Glutamatergic neuron (in vitro differentiated cells): Measurements from ENCODE around the gene PM20D2. TPM values are rescaled to one million over a fixed set of nuclear protein-coding genes. Genes with fewer than 3 reads are reported as not detected.
A peak's percentile ranks its signal among the peaks of the same experiment; 100 is the strongest.

Source experiments
- DNase-seq: peaks from one replicate; pipeline ENCODE4 v3.0.0; 2022
- H3K27ac Mint-ChIP-seq: one replicate; pipeline ENCODE4 v1.8.0; 2020; ENCODE audit warnings: mild to moderate bottlenecking, mixed read lengths, inconsistent platforms; ENCODE audit not compliant: unreplicated experiment
- H3K27me3 Mint-ChIP-seq: one replicate; pipeline ENCODE4 v1.8.0; 2020; ENCODE audit warnings: mild to moderate bottlenecking, moderate library complexity, mixed read lengths, inconsistent platforms; ENCODE audit not compliant: unreplicated experiment
- H3K36me3 Mint-ChIP-seq: one replicate; pipeline ENCODE4 v1.8.0; 2020; ENCODE audit warnings: mild to moderate bottlenecking, mixed read lengths, inconsistent platforms; ENCODE audit not compliant: unreplicated experiment
- H3K4me1 Mint-ChIP-seq: one replicate; pipeline ENCODE4 v1.8.0; 2020; ENCODE audit warnings: mild to moderate bottlenecking, low read depth, mixed read lengths, inconsistent platforms; ENCODE audit not compliant: unreplicated experiment
- H3K4me3 Mint-ChIP-seq: one replicate; pipeline ENCODE4 v1.8.0; 2020; ENCODE audit warnings: mild to moderate bottlenecking, mixed read lengths, inconsistent platforms; ENCODE audit not compliant: unreplicated experiment
- H3K9me3 Mint-ChIP-seq: one replicate; pipeline ENCODE4 v1.8.0; 2020; ENCODE audit warnings: mild to moderate bottlenecking, moderate library complexity, mixed read lengths, inconsistent platforms; ENCODE audit not compliant: unreplicated experiment
- CTCF ChIP-seq: fragments of 200-600 bp; sonication (generic); IDR thresholded peaks from one replicate; pipeline ENCODE4 v1.5.0; 2021; ENCODE audit not compliant: partially characterized antibody, unreplicated experiment
- total RNA-seq: library from RNA; stranded (reverse); fragmentation: NEBNext Ultra II Directional; extraction: Animal tissue kit (Norgen Biotek cat#: 25700); gene quantifications from one replicate; pipeline ENCODE4 v1.2.1, GENCODE V29; 2021; ENCODE audit not compliant: unreplicated experiment

The PM20D2 gene
- total RNA-seq, 1 donor from 2014 or later, result 0.56 TPM

GRCh38 chr6:89144354-89144906 is 1.4 kb upstream of the PM20D2 start:
- peaks cover 5% of the 10 kb centered on the region for H3K36me3 Mint-ChIP-seq
- H3K27me3 Mint-ChIP-seq, result peaks cover 9% of the 10 kb centered on the region
- no peak for DNase-seq
- no peak overlapping the region for H3K27ac Mint-ChIP-seq
- no peaks in the 10 kb centered on the region for H3K4me1 Mint-ChIP-seq
- TF ChIP-seq CTCF, result no peak
- H3K4me3 Mint-ChIP-seq, result no peak overlapping the region
- H3K9me3 Mint-ChIP-seq, result peaks cover 2% of the 10 kb centered on the region

- no peak for DNase-seq
- Mint-ChIP-seq H3K27ac (no peak overlapping the region), H3K4me1 (no peaks in the 10 kb centered on the region), H3K27me3 (peaks cover 9% of the 10 kb centered on the region), H3K9me3 (peaks cover 2% of the 10 kb centered on the region), H3K4me3 (peak overlapping the region; percentile 90), H3K36me3 (peaks cover 5% of the 10 kb centered on the region)
- no peak for TF ChIP-seq CTCF
Observed at GRCh38 chr6:89145091-89145955, 532 bp upstream of the PM20D2 start.

- peak; percentile 18 for DNase-seq
- no peak for TF ChIP-seq CTCF
- peak overlapping the region; percentile 79 for H3K4me3 Mint-ChIP-seq
- no peak overlapping the region for H3K27ac Mint-ChIP-seq
- H3K27me3 Mint-ChIP-seq, result peaks cover 9% of the 10 kb centered on the region
- H3K36me3 Mint-ChIP-seq, result peaks cover 5% of the 10 kb centered on the region
- no peaks in the 10 kb centered on the region for H3K4me1 Mint-ChIP-seq
- H3K9me3 Mint-ChIP-seq, result peaks cover 2% of the 10 kb centered on the region
Observed at GRCh38 chr6:89146718-89147700, 1.2 kb downstream of the PM20D2 start.

- Mint-ChIP-seq H3K27ac (no peak overlapping the region), H3K4me1 (no peaks in the 10 kb centered on the region), H3K27me3 (peaks cover 9% of the 10 kb centered on the region), H3K36me3 (peaks cover 5% of the 10 kb centered on the region), H3K9me3 (peaks cover 2% of the 10 kb centered on the region), H3K4me3 (no peak overlapping the region)
- no peak for TF ChIP-seq CTCF
- DNase-seq, result no peak
Observed at GRCh38 chr6:89148016-89148750, 2.3 kb downstream of the PM20D2 start.
